ENCODE data around the gene EPHB2. TPM values are rescaled to one million over a fixed set of nuclear protein-coding genes. Genes with fewer than 3 reads are reported as not detected.

EPHB2 gene
- total and polyA plus RNA-seq, 2 donors (not counting 3 experiments of a cell fraction or from before 2014, with no cell fraction given): 50.8 to 69.1 TPM

DNA sequence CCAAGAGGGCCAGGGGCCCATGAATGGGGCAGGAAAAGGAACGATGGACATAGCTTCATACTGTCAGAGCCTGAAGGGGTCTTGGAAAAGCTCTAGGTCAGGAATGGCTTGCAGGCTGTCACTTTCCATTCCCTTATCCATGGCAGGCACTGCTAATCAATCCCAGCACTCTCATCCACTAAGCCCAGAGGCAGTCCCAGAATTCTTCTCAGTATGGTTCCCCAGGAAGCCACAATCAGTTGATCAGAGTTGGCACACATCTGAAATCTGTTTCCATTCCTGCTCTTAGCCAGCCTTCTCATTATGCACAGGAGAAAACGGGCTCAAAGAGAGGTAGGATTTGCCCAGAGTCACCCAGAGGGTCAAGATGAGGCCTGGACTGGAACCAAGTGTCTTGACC is 196.3 kb downstream of the EPHB2 start:
- Histone ChIP-seq H3K4me1 (ENCODE audit: control insufficient read depth, extremely low read depth, insufficient read depth, low read length) (no peaks in the 10 kb centered on the region), H3K4me3 (replicated peaks in 1 of 3; ENCODE audit: insufficient read depth in 1 of 3, low read depth in 1 of 3, low read length in 3 of 3) (no peak overlapping the region), H3K27me3 (ENCODE audit: control insufficient read depth in 2 of 2, insufficient read depth in 2 of 2, low read length in 2 of 2) (no peaks in the 10 kb centered on the region), H3K9ac (replicated peaks; ENCODE audit: extremely low read depth, insufficient read depth, low read length) (no peak overlapping the region), H3K27ac (ENCODE audit: insufficient read depth, low read depth, low read length) (no peak overlapping the region), H3K79me2 (ENCODE audit: control insufficient read depth, insufficient read depth, low read length) (no peaks in the 10 kb centered on the region), H3K9me1 (replicated peaks; ENCODE audit: control insufficient read depth, extremely low read depth, insufficient read depth, low read length) (no peaks in the 10 kb centered on the region), H3K4me2 (ENCODE audit: insufficient read depth, low read length) (no peak overlapping the region), H3K9me3 (replicated peaks; ENCODE audit: control insufficient read depth, insufficient read depth, low read length) (no peaks in the 10 kb centered on the region), H4K20me1 (replicated peaks; ENCODE audit: control insufficient read depth, extremely low read depth, insufficient read depth, low read length) (no peaks in the 10 kb centered on the region), H3K36me3 (ENCODE audit: control insufficient read depth in 2 of 2, extremely low read depth in 1 of 2, insufficient read depth in 2 of 2, low read length in 2 of 2) (peaks cover 0 to 16% of the 10 kb centered on the region in 2 experiments), H2AFZ (ENCODE audit: low read depth, low read length) (no peak overlapping the region)
- BruUV-seq (replicated peaks): no TSS peak
- dilution Hi-C loops (cut with MboI; ENCODE audit: extremely low pct_ligation_motif_present, low sequenced_read_pairs) (no loop called here), intact Hi-C loops (cut with micrococcal nuclease) (no loop called here)
- DNase-seq (ENCODE audit: low read depth, low spot score) (no peak), FAIRE-seq (no peak)
- ChIA-PET CTCF (no interaction called here), POLR2A (no interaction called here)
- TF ChIP-seq, protein P1, sequence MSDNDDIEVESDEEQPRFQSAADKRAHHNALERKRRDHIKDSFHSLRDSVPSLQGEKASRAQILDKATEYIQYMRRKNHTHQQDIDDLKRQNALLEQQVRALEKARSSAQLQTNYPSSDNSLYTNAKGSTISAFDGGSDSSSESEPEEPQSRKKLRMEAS (IDR thresholded peaks at IDR 0.05; ENCODE audit: insufficient read depth, insufficient read length): no peak
- TF ChIP-seq MYC (IDR thresholded peaks at IDR 0.05; ENCODE audit: low read depth, low read length) (no peak), GATA2 (IDR thresholded peaks at IDR 0.05; ENCODE audit: insufficient read depth, insufficient read length, low read depth, low read length) (no peak), POLR2AphosphoS5 (IDR thresholded peaks at IDR 0.05; ENCODE audit: insufficient read depth, low read depth, low read length) (no peak), FOS (IDR thresholded peaks at IDR 0.05; ENCODE audit: borderline replicate concordance, insufficient read depth, low read length) (no peak), POLR2A (IDR thresholded peaks at IDR 0.05; ENCODE audit: low read depth, low read length) (no peak), EZH2 (IDR thresholded peaks at IDR 0.05; ENCODE audit: borderline replicate concordance, low read depth, low read length, severe bottlenecking) (no peak), JUN (IDR thresholded peaks at IDR 0.05; ENCODE audit: borderline replicate concordance, insufficient read depth, insufficient read length, low read depth) (no peak)
- TF ChIP-seq, protein P2, sequence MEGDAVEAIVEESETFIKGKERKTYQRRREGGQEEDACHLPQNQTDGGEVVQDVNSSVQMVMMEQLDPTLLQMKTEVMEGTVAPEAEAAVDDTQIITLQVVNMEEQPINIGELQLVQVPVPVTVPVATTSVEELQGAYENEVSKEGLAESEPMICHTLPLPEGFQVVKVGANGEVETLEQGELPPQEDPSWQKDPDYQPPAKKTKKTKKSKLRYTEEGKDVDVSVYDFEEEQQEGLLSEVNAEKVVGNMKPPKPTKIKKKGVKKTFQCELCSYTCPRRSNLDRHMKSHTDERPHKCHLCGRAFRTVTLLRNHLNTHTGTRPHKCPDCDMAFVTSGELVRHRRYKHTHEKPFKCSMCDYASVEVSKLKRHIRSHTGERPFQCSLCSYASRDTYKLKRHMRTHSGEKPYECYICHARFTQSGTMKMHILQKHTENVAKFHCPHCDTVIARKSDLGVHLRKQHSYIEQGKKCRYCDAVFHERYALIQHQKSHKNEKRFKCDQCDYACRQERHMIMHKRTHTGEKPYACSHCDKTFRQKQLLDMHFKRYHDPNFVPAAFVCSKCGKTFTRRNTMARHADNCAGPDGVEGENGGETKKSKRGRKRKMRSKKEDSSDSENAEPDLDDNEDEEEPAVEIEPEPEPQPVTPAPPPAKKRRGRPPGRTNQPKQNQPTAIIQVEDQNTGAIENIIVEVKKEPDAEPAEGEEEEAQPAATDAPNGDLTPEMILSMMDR (IDR thresholded peaks at IDR 0.05; ENCODE audit: extremely low read depth in 1 of 2, insufficient read depth in 1 of 2, low read depth in 1 of 2, low read length in 2 of 2): no peak
